Lower lobe of right lung (tissue), 2 donors: Measurements from ENCODE around the gene DUSP1. TPM values are rescaled to one million over a fixed set of nuclear protein-coding genes. Genes with fewer than 3 reads are reported as not detected.
"Not testable (repeated sequence)": the region's sequence is repeated elsewhere in the genome, so short reads cannot be mapped to it uniquely, and the experiment has no call there.

ENCODE experiments used
- ATAC-seq, 2 donors: fragments of 200-7000 bp; cut with Tn5 transposase; one replicate each; pipeline ENCODE4 v1.9.1; 2020 to 2022; ENCODE audit warnings: mild to moderate bottlenecking in 2 of 2, moderate library complexity in 2 of 2
- DNase-seq: peaks from one replicate; pipeline ENCODE4 v3.0.0-alpha.2; 2020
- H3K27ac ChIP-seq: fragments of 200-600 bp; one replicate; pipeline ENCODE4 v1.8.0; 2022
- H3K27me3 ChIP-seq: fragments of 200-600 bp; one replicate; pipeline ENCODE4 v1.8.0; 2022; ENCODE audit warnings: low read depth
- H3K36me3 ChIP-seq: fragments of 200-600 bp; one replicate; pipeline ENCODE4 v1.8.0; 2022; ENCODE audit warnings: mild to moderate bottlenecking
- H3K4me1 ChIP-seq: fragments of 200-600 bp; one replicate; pipeline ENCODE4 v1.8.0; 2022
- H3K4me3 ChIP-seq: fragments of 200-600 bp; one replicate; pipeline ENCODE4 v1.8.0; 2022; ENCODE audit warnings: mild to moderate bottlenecking
- H3K9me3 ChIP-seq: fragments of 200-600 bp; one replicate; pipeline ENCODE4 v1.8.0; 2022
- intact Hi-C: fragments of 100-400 bp; cut with DNase I; formaldehyde crosslinking; loops from one replicate; pipeline ENCODE4 v1.11.0; 2022
- total RNA-seq: library from RNA; stranded (reverse); fragmentation: NEBNext Ultra II Directional; extraction: Animal tissue kit (Norgen Biotek cat#: 25700); gene quantifications from one replicate; pipeline ENCODE4 v1.2.1, GENCODE V29; 2021
- TF ChIP-seq, protein P1 (sequence below): fragments of 200-600 bp; IDR thresholded peaks from one replicate; pipeline ENCODE4 v1.8.0; 2022; ENCODE audit warnings: antibody characterized with exemption, mild to moderate bottlenecking
- donor health status: DM: no; HTN: yes; CAD: no; lungs with severe emphysema.

Gene DUSP1
- total RNA-seq, 1 donor from 2014 or later = 367 TPM

DNA sequence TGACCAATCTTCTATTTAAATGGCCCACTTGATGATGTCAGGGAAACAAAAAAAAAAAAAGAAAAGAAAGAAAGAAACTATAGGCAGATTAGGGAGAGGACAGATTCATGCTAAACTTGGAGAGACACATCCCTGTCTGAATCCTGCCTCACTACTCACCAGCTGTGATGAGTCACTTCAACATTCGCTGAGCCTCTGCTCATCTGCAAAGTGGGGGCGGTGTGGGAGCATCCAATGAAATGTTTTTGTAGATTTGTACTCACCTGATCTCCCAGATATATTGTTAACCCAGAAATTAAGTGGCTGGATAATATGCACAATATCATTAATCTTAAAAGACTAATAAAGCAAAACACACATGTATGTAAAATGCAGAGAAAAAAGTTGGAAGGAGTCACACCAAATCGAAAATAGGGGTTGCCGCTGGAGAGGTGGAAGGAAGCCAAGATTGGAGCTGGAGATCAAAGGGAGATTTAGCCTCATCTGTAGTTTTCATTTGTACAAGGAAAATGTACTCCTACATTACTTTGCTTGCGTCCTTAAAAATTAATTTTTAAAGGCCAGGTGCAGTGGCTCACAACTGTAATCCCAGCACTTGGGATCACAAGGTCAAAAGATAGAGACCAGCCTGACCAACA lies 46.0 kb upstream of the DUSP1 start:
- Histone ChIP-seq H3K4me1 (peaks cover 13% of the 10 kb centered on the region), H3K27me3 (no peaks in the 10 kb centered on the region), H3K9me3 (no peaks in the 10 kb centered on the region), H3K27ac (no peak overlapping the region), H3K4me3 (no peak overlapping the region), H3K36me3 (no peaks in the 10 kb centered on the region)
- no peak for DNase-seq
- intact Hi-C loops = no loop called here
- peak in 1 of 2 donors; percentile 41 for ATAC-seq
- TF ChIP-seq, protein P1, sequence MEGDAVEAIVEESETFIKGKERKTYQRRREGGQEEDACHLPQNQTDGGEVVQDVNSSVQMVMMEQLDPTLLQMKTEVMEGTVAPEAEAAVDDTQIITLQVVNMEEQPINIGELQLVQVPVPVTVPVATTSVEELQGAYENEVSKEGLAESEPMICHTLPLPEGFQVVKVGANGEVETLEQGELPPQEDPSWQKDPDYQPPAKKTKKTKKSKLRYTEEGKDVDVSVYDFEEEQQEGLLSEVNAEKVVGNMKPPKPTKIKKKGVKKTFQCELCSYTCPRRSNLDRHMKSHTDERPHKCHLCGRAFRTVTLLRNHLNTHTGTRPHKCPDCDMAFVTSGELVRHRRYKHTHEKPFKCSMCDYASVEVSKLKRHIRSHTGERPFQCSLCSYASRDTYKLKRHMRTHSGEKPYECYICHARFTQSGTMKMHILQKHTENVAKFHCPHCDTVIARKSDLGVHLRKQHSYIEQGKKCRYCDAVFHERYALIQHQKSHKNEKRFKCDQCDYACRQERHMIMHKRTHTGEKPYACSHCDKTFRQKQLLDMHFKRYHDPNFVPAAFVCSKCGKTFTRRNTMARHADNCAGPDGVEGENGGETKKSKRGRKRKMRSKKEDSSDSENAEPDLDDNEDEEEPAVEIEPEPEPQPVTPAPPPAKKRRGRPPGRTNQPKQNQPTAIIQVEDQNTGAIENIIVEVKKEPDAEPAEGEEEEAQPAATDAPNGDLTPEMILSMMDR = no peak

DNA sequence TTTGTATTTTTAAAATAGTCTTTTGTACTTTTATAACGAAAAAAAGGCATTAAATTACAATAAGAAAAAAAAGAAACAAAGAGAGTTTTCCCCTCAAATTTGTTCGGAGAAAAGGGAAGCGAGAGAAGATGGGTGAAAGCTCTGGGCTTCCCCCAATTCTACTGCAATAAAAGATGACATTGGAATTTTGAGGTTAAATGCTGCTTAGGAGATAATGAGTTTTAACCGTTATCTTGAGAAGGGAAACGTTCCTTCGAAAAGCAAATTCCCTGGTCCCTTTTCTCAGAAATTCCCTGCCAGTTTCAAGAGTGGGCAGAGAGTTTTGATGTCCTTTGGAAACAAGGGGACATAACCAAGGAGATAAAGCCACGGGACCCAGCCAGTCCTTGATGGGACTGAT lies 44.6 kb upstream of the DUSP1 start:
- H3K27ac ChIP-seq = no peak overlapping the region
- TF ChIP-seq, protein P1 = no peak
- no peaks in the 10 kb centered on the region for H3K9me3 ChIP-seq
- H3K27me3 ChIP-seq = no peaks in the 10 kb centered on the region
- no peak for ATAC-seq
- H3K36me3 ChIP-seq = no peaks in the 10 kb centered on the region
- H3K4me1 ChIP-seq = peaks cover 13% of the 10 kb centered on the region
- intact Hi-C loops = no loop called here
- DNase-seq = no peak
- no peak overlapping the region for H3K4me3 ChIP-seq

DNA sequence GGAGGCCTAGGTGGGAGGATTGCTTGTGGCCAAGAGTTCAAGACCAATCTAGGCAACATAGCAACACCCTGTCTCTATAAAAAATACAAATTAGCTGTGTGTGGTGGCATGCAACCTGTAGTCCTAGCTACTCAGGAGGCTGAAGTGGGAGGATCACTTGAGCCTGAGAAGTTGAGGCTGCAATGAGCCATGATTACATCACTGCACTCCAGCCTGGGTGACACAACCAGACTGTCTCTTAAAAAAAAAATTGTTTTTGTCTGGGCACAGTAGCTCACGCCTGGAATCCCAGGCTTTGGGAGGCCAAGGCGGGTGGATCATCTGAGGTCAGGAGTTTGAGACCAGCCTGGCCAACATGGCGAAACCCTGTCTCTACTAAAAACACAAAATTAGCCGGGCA lies 40.0 kb upstream of the DUSP1 start:
- H3K9me3 ChIP-seq, H3K4me3 ChIP-seq, ATAC-seq, intact Hi-C loops, H3K27me3 ChIP-seq, H3K36me3 ChIP-seq, DNase-seq, H3K4me1 ChIP-seq, H3K27ac ChIP-seq: not testable (repeated sequence)

DNA sequence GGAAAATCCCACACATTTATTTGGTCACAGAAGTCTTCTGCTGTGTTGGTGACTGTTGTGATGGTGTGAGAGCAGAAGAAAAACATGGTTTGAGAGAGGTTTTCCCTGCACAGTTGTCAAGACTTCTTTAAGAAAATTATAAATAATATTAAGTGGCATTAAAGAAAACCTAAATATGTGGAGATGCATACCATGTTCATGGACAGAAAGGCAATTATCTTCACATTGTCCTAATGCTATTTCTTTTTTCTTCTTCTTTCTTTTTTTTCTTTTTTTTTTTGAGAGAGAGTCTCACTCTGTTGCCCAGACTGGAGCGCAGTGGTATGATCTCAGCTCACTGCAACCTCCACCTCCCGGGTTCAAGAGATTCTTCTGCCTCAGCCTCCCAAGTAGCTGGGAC lies 38.8 kb upstream of the DUSP1 start:
- intact Hi-C loops = no loop called here

GRCh38 chr5:172807766-172808311 lies 36.8 kb upstream of the DUSP1 start:
- Histone ChIP-seq H3K27ac (peak overlapping the region; percentile 86), H3K36me3 (no peaks in the 10 kb centered on the region), H3K4me3 (peak overlapping the region; percentile 35), H3K9me3 (peaks cover 3% of the 10 kb centered on the region), H3K4me1 (peaks cover 5% of the 10 kb centered on the region), H3K27me3 (no peaks in the 10 kb centered on the region)
- intact Hi-C loops = no loop called here
- ATAC-seq = peak in 1 of 2 donors; percentile 19
- TF ChIP-seq, protein P1 = no peak
- DNase-seq = no peak

More for the DNA sequence above, 38.8 kb upstream of the DUSP1 start:
- TF ChIP-seq, protein P1 = no peak
- Histone ChIP-seq H3K27me3 (no peaks in the 10 kb centered on the region), H3K36me3 (no peaks in the 10 kb centered on the region), H3K9me3 (peaks cover 3% of the 10 kb centered on the region), H3K27ac (no peak overlapping the region), H3K4me3 (no peak overlapping the region), H3K4me1 (peaks cover 5% of the 10 kb centered on the region)
- ATAC-seq (no peak), DNase-seq (no peak)

GRCh38 chr5:172806897-172807672 lies 36.1 kb upstream of the DUSP1 start:
- peak; percentile 98 to 99 for ATAC-seq
- H3K27me3 ChIP-seq = no peaks in the 10 kb centered on the region
- DNase-seq = peak; percentile 95

More at GRCh38 chr5:172806897-172807672, 36.1 kb upstream of the DUSP1 start:
- H3K4me3 ChIP-seq = peak overlapping the region; percentile 35
- intact Hi-C loops = no loop called here
- no peaks in the 10 kb centered on the region for H3K36me3 ChIP-seq
- H3K9me3 ChIP-seq = peaks cover 3% of the 10 kb centered on the region
- H3K27ac ChIP-seq = peak overlapping the region; percentile 86
- H3K4me1 ChIP-seq = peaks cover 5% of the 10 kb centered on the region
- TF ChIP-seq, protein P1 = no peak
